ENCODE measurements around the gene ARID2.

GRCh38 chr12:45850302-45850701 is 120.8 kb downstream of the ARID2 start:
- TF ChIP-seq REST (IDR thresholded peaks at IDR 0.05; ENCODE audit: unreplicated experiment) (no peak), EZH2 (IDR thresholded peaks at IDR 0.05; ENCODE audit: low read depth, unreplicated experiment) (no peak)
